Measurements from ENCODE around the gene LARGE1. TPM values are rescaled to one million over a fixed set of nuclear protein-coding genes. Genes with fewer than 3 reads are reported as not detected.

LARGE1 gene
- total RNA-seq, 1 donor = 15.0 TPM

GRCh38 chr22:33811686-33812085 lies 108.6 kb downstream of the LARGE1 start:
- TF ChIP-seq CTCF (IDR thresholded peaks at IDR 0.05; ENCODE audit: insufficient read depth, low read length) = no peak
- DNase-seq (ENCODE audit: low read depth) = peak; percentile 90
- no peak overlapping the region for H3K4me3 ChIP-seq (ENCODE audit: low read depth, low read length)

GRCh38 chr22:33811208-33811607 lies 109.1 kb downstream of the LARGE1 start:
- DNase-seq (ENCODE audit: low read depth) = no peak
- TF ChIP-seq CTCF (IDR thresholded peaks at IDR 0.05; ENCODE audit: insufficient read depth, low read length) = no peak

DNA sequence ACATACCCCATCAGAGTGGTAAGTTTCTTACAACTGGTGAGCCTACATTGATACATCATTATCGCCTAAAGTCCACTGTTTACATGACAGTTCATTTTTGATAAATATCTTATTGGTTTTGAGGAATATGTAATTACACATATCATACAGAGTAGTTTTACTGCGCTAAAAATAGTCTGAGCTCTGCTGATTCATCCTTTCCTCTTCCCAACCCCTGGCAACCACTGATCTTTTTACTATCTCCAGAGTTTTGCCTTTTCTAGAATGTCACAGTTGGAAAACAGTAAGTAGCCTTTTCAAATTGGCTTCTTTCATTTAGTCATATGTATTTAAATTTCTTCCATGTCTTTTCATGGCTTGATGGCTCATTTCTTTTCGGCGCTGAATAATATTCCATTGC lies 112.8 kb downstream of the LARGE1 start:
- DNase-seq (ENCODE audit: low read depth) = peak; percentile 62
- no peak for TF ChIP-seq CTCF (IDR thresholded peaks at IDR 0.05; ENCODE audit: insufficient read depth, low read length)

More at GRCh38 chr22:33811208-33811607, 109.1 kb downstream of the LARGE1 start:
- H3K4me3 ChIP-seq (ENCODE audit: low read depth, low read length) = no peak overlapping the region

DNA sequence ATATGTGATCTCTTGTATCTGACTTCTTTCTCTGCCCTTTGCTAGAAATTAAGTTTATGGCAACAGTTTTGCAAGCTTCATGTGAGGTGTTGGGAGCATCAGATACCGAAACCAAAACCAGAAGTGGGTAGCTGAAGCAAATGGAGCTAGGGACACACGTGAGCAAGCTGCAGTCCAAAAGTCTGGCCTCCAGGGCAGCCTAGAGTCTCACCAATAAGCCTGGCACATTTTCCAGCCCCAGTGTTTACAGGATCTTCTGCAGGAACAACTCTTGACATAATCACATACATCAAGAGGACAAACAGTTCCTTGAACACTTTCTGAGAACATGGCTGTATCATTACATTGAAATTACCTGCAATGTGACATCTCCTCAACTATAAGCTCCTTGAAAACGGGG lies 114.1 kb downstream of the LARGE1 start:
- TF ChIP-seq CTCF (IDR thresholded peaks at IDR 0.05; ENCODE audit: insufficient read depth, low read length) = no peak
- no peak overlapping the region for H3K4me3 ChIP-seq (ENCODE audit: low read depth, low read length)
- DNase-seq (ENCODE audit: low read depth) = no peak

More for the DNA sequence above, 112.8 kb downstream of the LARGE1 start:
- H3K4me3 ChIP-seq (ENCODE audit: low read depth, low read length) = no peak overlapping the region

DNA sequence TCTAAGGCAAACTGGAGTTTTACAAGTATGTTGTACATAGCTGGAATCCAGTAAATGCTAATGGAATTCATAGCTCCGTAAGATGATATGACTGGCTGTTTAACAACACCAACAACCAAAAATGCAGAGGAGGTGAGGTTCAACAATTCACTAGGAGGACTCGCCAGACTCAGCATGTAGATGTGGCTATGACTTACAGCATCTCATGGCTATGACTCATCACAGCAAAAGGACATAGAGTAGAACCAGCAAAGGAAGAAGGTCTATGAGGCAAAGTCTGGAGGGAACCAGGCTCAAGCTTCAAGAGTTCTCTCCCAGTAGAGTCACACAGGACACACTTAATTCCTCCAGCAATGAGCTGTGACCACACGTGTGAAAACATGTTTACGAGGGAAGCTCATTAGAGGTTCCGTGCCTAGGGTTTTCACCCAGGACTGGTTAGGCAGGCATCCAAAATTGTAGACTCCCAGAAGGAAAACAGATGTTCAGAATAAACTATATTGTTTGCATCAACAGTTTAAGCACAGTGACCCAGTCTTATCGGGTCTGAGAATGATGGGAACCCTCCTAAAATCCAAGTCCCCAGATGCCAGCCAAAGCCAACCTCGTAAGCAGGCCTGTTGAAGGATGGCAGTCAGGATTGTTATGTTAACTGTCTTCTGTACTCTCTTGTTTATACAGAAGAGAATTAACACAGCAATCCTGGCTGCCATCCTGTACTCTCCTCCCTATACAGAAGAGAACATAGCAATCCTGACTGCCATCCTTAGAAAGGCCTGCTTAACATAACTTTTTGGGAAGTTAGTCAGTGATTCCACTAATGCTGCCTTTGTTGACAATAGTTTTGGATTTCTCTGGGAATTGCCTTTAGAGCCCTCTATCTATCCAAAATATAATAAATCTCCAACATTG lies 116.6 kb downstream of the LARGE1 start:
- peak; percentile 94 for DNase-seq (ENCODE audit: low read depth)
- no peak for TF ChIP-seq CTCF (IDR thresholded peaks at IDR 0.05; ENCODE audit: insufficient read depth, low read length)
- H3K4me3 ChIP-seq (ENCODE audit: low read depth, low read length) = no peak overlapping the region

GRCh38 chr22:33798401-33798800 lies 121.9 kb downstream of the LARGE1 start:
- H3K4me3 ChIP-seq (ENCODE audit: low read depth, low read length) = no peak overlapping the region
- no peak for DNase-seq (ENCODE audit: low read depth)
- no peak for TF ChIP-seq CTCF (IDR thresholded peaks at IDR 0.05; ENCODE audit: insufficient read depth, low read length)
